IMR-90 (cell line): ENCODE measurements around the gene NKG7.

Source experiments
- BHLHE40 ChIP-seq: fragments of 150-350 bp; IDR thresholded peaks from 2 replicates; pipeline ENCODE4 v1.6.1; 2016; ENCODE audit warnings: mild to moderate bottlenecking, low read depth, low read length
- CEBPB ChIP-seq: IDR thresholded peaks from 2 replicates; pipeline ENCODE4 v1.6.1; 2012; ENCODE audit warnings: low read depth, low read length, improper control_type of control experiment
- MAFK ChIP-seq: IDR thresholded peaks from 2 replicates; pipeline ENCODE4 v1.6.1; 2012; ENCODE audit warnings: low read depth, low read length, improper control_type of control experiment
- MAZ ChIP-seq: IDR thresholded peaks from 2 replicates; pipeline ENCODE4 v1.6.1; 2012; ENCODE audit warnings: low read depth, mild to moderate bottlenecking, low read length, improper control_type of control experiment, moderate library complexity, borderline replicate concordance
- MXI1 ChIP-seq: IDR thresholded peaks from 2 replicates; pipeline ENCODE4 v1.6.1; 2012; ENCODE audit warnings: low read depth, mild to moderate bottlenecking, low read length, moderate library complexity, borderline replicate concordance
- POLR2A ChIP-seq: IDR thresholded peaks from 2 replicates; pipeline ENCODE4 v1.6.1; 2012; ENCODE audit warnings: mild to moderate bottlenecking, low read depth, low read length
- RAD21 ChIP-seq: IDR thresholded peaks from 2 replicates; pipeline ENCODE4 v1.6.1; 2012; ENCODE audit warnings: low read length, improper control_type of control experiment
- RCOR1 ChIP-seq: IDR thresholded peaks from 2 replicates; pipeline ENCODE4 v1.6.1; 2012; ENCODE audit warnings: mild to moderate bottlenecking, low read length, improper control_type of control experiment; ENCODE audit not compliant: insufficient replicate concordance
- RFX5 ChIP-seq: IDR thresholded peaks from 2 replicates; pipeline ENCODE4 v1.8.0; 2012; ENCODE audit warnings: low read depth, mild to moderate bottlenecking, low read length, moderate library complexity
- SMC3 ChIP-seq: fragments of 150-350 bp; IDR thresholded peaks from 2 replicates; pipeline ENCODE4 v1.6.1; 2016; ENCODE audit warnings: low read depth, mild to moderate bottlenecking, antibody characterized with exemption, low read length, moderate library complexity
- TF ChIP-seq, protein P1 (sequence below): conservative IDR thresholded peaks from 2 replicates; pipeline ENCODE4 v1.5.1; 2012; ENCODE audit warnings: mild to moderate bottlenecking, low read depth, low read length, improper control_type of control experiment
- TF ChIP-seq, protein P2 (sequence below): fragments of 150-350 bp; IDR thresholded peaks from 2 replicates; pipeline ENCODE4 v1.6.1; 2016; ENCODE audit warnings: low read depth, mild to moderate bottlenecking, low read length, moderate library complexity, borderline replicate concordance
- TF ChIP-seq, protein P3 (sequence below): fragments of 150-350 bp; IDR thresholded peaks from 2 replicates; pipeline ENCODE4 v1.6.1; 2017; ENCODE audit warnings: mild to moderate bottlenecking, antibody characterized with exemption, low read length, low read depth

DNA sequence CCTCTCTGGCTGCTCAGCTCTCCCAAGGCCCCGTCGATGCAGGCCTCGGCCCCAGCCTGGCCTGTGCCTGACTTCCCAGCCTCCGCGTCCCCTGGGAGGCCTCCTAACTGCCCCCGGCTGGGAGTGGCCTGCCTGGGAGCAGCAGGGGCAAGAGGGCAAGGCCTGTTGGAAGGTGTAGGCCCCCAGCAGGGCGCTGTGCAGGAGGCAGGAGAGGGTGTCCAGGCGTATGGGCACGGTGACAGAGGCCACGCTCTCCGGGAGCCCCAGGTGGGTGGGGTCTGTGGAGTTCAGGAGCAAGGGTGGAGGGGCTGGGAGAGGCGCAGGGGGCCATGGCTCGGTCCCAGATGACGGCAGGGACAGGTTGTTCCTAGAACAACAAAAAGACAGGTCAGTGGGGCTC is 16.7 kb upstream of the NKG7 start:
- TF ChIP-seq, protein P1, sequence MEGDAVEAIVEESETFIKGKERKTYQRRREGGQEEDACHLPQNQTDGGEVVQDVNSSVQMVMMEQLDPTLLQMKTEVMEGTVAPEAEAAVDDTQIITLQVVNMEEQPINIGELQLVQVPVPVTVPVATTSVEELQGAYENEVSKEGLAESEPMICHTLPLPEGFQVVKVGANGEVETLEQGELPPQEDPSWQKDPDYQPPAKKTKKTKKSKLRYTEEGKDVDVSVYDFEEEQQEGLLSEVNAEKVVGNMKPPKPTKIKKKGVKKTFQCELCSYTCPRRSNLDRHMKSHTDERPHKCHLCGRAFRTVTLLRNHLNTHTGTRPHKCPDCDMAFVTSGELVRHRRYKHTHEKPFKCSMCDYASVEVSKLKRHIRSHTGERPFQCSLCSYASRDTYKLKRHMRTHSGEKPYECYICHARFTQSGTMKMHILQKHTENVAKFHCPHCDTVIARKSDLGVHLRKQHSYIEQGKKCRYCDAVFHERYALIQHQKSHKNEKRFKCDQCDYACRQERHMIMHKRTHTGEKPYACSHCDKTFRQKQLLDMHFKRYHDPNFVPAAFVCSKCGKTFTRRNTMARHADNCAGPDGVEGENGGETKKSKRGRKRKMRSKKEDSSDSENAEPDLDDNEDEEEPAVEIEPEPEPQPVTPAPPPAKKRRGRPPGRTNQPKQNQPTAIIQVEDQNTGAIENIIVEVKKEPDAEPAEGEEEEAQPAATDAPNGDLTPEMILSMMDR = no peak
- TF ChIP-seq MAFK = no peak
- TF ChIP-seq, protein P2, sequence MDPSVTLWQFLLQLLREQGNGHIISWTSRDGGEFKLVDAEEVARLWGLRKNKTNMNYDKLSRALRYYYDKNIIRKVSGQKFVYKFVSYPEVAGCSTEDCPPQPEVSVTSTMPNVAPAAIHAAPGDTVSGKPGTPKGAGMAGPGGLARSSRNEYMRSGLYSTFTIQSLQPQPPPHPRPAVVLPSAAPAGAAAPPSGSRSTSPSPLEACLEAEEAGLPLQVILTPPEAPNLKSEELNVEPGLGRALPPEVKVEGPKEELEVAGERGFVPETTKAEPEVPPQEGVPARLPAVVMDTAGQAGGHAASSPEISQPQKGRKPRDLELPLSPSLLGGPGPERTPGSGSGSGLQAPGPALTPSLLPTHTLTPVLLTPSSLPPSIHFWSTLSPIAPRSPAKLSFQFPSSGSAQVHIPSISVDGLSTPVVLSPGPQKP = no peak
- TF ChIP-seq MXI1 = no peak
- no peak for TF ChIP-seq RFX5
- TF ChIP-seq RAD21 = no peak
- no peak for TF ChIP-seq SMC3
- no peak for TF ChIP-seq MAZ
- TF ChIP-seq POLR2A = no peak
- no peak for TF ChIP-seq RCOR1
- TF ChIP-seq, protein P3, sequence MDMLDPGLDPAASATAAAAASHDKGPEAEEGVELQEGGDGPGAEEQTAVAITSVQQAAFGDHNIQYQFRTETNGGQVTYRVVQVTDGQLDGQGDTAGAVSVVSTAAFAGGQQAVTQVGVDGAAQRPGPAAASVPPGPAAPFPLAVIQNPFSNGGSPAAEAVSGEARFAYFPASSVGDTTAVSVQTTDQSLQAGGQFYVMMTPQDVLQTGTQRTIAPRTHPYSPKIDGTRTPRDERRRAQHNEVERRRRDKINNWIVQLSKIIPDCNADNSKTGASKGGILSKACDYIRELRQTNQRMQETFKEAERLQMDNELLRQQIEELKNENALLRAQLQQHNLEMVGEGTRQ = no peak
- no peak for TF ChIP-seq CEBPB
- TF ChIP-seq BHLHE40 = no peak
